ENCODE measurements around the gene EPB41L4A.
"Not testable (repeated sequence)": the region's sequence is repeated elsewhere in the genome, so short reads cannot be mapped to it uniquely, and the experiment has no call there.

EPB41L4A gene

DNA sequence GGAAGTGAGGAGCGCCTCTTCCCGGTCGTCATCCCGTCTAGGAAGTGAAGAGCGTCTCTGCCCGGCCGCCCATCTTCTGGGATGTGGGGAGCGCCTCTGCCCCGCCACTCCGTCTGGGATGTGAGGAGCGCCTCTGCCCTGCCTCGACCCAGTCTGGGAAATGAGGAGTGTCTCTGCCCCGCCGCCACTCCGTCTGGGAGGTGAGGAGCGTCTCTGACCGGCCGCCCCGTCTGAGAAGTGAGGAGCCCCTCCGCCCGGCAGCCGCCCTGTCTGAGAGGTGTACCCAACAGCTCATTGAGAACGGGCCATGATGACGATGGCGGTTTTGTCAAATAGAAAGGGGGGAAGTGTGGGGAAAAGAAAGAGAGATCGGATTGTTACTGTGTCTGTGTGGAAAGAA is 58.3 kb downstream of the EPB41L4A start:
- not testable (repeated sequence) for H3K4me3 ChIP-seq (ENCODE audit: insufficient read depth, low read depth, low read length); H3K27ac ChIP-seq (ENCODE audit: insufficient read depth, low read depth, low read length, poor library complexity, severe bottlenecking); H3K4me1 ChIP-seq (ENCODE audit: control insufficient read depth, insufficient read depth, low read length); H3K36me3 ChIP-seq (ENCODE audit: control insufficient read depth, insufficient read depth, low read length); H3K27me3 ChIP-seq (ENCODE audit: control insufficient read depth, insufficient read depth, low read length, poor library complexity, severe bottlenecking); H3K9me3 ChIP-seq (ENCODE audit: control insufficient read depth, low read length)
- WGBS, 2 experiments, result 82 to 83% methylated on average over 25 of the region's 26 CpGs

GRCh38 chr5:112356178-112356956 is 62.7 kb downstream of the EPB41L4A start:
- Histone ChIP-seq H3K4me3 (ENCODE audit: insufficient read depth, low read depth, low read length) (no peak overlapping the region), H3K27me3 (ENCODE audit: control insufficient read depth, insufficient read depth, low read length, poor library complexity, severe bottlenecking) (no peaks in the 10 kb centered on the region), H3K27ac (ENCODE audit: insufficient read depth, low read depth, low read length, poor library complexity, severe bottlenecking) (no peak overlapping the region), H3K36me3 (ENCODE audit: control insufficient read depth, insufficient read depth, low read length) (no peaks in the 10 kb centered on the region), H3K9me3 (ENCODE audit: control insufficient read depth, low read length) (no peaks in the 10 kb centered on the region), H3K4me1 (ENCODE audit: control insufficient read depth, insufficient read depth, low read length) (no peaks in the 10 kb centered on the region)
- 91 to 96% methylated on average over 2 to 3 of the region's 3 CpGs for WGBS, 2 experiments

GRCh38 chr5:112355058-112355685 is 63.9 kb downstream of the EPB41L4A start:
- 90 to 91% methylated on average over 4 to 5 of the region's 5 CpGs for WGBS, 2 experiments
- Histone ChIP-seq H3K4me3 (ENCODE audit: insufficient read depth, low read depth, low read length) (no peak overlapping the region), H3K4me1 (ENCODE audit: control insufficient read depth, insufficient read depth, low read length) (no peaks in the 10 kb centered on the region), H3K27ac (ENCODE audit: insufficient read depth, low read depth, low read length, poor library complexity, severe bottlenecking) (no peak overlapping the region), H3K36me3 (ENCODE audit: control insufficient read depth, insufficient read depth, low read length) (no peaks in the 10 kb centered on the region), H3K9me3 (ENCODE audit: control insufficient read depth, low read length) (no peaks in the 10 kb centered on the region), H3K27me3 (ENCODE audit: control insufficient read depth, insufficient read depth, low read length, poor library complexity, severe bottlenecking) (no peaks in the 10 kb centered on the region)

DNA sequence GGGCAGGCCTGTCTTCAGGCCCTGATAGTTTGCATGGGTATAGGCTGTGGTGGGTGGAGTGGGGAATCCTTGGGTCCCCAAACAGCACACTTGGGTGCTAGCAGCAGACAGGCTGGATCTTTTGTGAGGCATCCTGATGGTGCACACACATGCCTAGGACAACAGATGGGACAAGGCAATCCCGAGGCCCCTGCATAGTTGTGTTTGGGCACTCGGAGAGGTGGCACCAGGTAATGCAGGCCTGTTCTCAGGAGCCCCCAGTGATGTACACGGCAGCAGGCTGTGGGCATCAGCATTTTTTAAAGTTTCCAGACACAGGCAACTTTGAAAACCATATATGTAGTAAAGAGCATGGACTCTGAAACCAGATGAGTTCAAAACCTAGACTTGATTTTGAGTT is 65.4 kb downstream of the EPB41L4A start:
- 61 to 62% methylated on average over 3 of the region's 3 CpGs for WGBS, 2 experiments
- Histone ChIP-seq H3K9me3 (ENCODE audit: control insufficient read depth, low read length) (no peaks in the 10 kb centered on the region), H3K27me3 (ENCODE audit: control insufficient read depth, insufficient read depth, low read length, poor library complexity, severe bottlenecking) (no peaks in the 10 kb centered on the region), H3K4me1 (ENCODE audit: control insufficient read depth, insufficient read depth, low read length) (peaks cover 7% of the 10 kb centered on the region), H3K36me3 (ENCODE audit: control insufficient read depth, insufficient read depth, low read length) (no peaks in the 10 kb centered on the region), H3K27ac (ENCODE audit: insufficient read depth, low read depth, low read length, poor library complexity, severe bottlenecking) (no peak overlapping the region), H3K4me3 (ENCODE audit: insufficient read depth, low read depth, low read length) (no peak overlapping the region)

GRCh38 chr5:112351225-112351624 is 67.9 kb downstream of the EPB41L4A start:
- Histone ChIP-seq H3K36me3 (ENCODE audit: control insufficient read depth, insufficient read depth, low read length) (no peaks in the 10 kb centered on the region), H3K27me3 (ENCODE audit: control insufficient read depth, insufficient read depth, low read length, poor library complexity, severe bottlenecking) (no peaks in the 10 kb centered on the region), H3K9me3 (ENCODE audit: control insufficient read depth, low read length) (no peaks in the 10 kb centered on the region), H3K27ac (ENCODE audit: insufficient read depth, low read depth, low read length, poor library complexity, severe bottlenecking) (no peak overlapping the region), H3K4me3 (ENCODE audit: insufficient read depth, low read depth, low read length) (no peak overlapping the region), H3K4me1 (ENCODE audit: control insufficient read depth, insufficient read depth, low read length) (peaks cover 18% of the 10 kb centered on the region)
- 93 to 100% methylated on average over 2 to 3 of the region's 3 CpGs for WGBS, 2 experiments

DNA sequence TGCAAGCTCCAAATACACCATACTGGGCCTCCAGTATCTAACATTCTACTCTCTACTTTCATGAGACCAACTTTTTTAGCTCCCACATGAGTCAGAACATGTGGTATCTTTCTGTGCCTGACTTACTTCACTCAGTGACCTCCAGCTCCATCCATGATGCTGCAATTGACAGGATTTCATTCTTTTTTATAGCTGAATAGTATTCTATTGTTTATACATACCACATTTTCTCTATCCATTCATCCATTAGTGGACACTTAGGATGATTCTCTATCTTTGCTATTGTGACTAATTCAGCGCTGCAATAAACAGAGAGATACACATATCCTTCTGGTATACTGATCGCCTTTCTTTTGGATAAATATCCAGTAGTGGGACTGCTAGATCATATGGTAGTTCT is 68.5 kb downstream of the EPB41L4A start:
- Histone ChIP-seq H3K4me3 (ENCODE audit: insufficient read depth, low read depth, low read length) (no peak overlapping the region), H3K27ac (ENCODE audit: insufficient read depth, low read depth, low read length, poor library complexity, severe bottlenecking) (no peak overlapping the region), H3K4me1 (ENCODE audit: control insufficient read depth, insufficient read depth, low read length) (peaks cover 18% of the 10 kb centered on the region), H3K27me3 (ENCODE audit: control insufficient read depth, insufficient read depth, low read length, poor library complexity, severe bottlenecking) (no peaks in the 10 kb centered on the region), H3K36me3 (ENCODE audit: control insufficient read depth, insufficient read depth, low read length) (no peaks in the 10 kb centered on the region), H3K9me3 (ENCODE audit: control insufficient read depth, low read length) (no peaks in the 10 kb centered on the region)
- WGBS, 2 experiments, result 87 to 98% methylated on average over 2 of the region's 2 CpGs

DNA sequence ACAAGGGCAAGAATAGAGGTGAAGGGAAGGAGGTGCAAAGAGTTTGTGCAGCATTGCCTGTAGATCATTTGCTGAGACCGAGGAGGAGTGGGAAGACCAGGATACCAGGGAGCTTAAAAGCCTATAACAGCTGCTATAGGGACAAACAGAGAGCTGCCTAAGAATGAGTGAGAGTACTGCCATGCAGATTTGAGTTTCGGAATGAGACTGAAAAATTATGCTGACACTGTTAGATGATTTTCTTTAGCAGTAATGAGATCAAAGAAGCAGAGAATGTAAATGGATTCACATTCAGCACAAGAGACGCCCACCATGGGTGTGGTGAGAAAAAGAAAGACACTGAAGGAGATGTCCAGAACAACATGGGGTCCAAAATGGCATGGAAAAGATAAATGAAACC is 69.7 kb downstream of the EPB41L4A start:
- Histone ChIP-seq H3K4me1 (ENCODE audit: control insufficient read depth, insufficient read depth, low read length) (peaks cover 18% of the 10 kb centered on the region), H3K9me3 (ENCODE audit: control insufficient read depth, low read length) (no peaks in the 10 kb centered on the region), H3K27me3 (ENCODE audit: control insufficient read depth, insufficient read depth, low read length, poor library complexity, severe bottlenecking) (no peaks in the 10 kb centered on the region), H3K36me3 (ENCODE audit: control insufficient read depth, insufficient read depth, low read length) (no peaks in the 10 kb centered on the region), H3K27ac (ENCODE audit: insufficient read depth, low read depth, low read length, poor library complexity, severe bottlenecking) (no peak overlapping the region), H3K4me3 (ENCODE audit: insufficient read depth, low read depth, low read length) (no peak overlapping the region)
- 90 to 93% methylated on average over 3 of the region's 3 CpGs for WGBS, 2 experiments

- H3K27me3 ChIP-seq (ENCODE audit: control insufficient read depth, insufficient read depth, low read length, poor library complexity, severe bottlenecking), result no peaks in the 10 kb centered on the region
- no peak overlapping the region for H3K27ac ChIP-seq (ENCODE audit: insufficient read depth, low read depth, low read length, poor library complexity, severe bottlenecking)
- H3K9me3 ChIP-seq (ENCODE audit: control insufficient read depth, low read length), result no peaks in the 10 kb centered on the region
- WGBS, 2 experiments, result 94 to 96% methylated on average over 2 of the region's 2 CpGs
- no peaks in the 10 kb centered on the region for H3K36me3 ChIP-seq (ENCODE audit: control insufficient read depth, insufficient read depth, low read length)
- peaks cover 18% of the 10 kb centered on the region for H3K4me1 ChIP-seq (ENCODE audit: control insufficient read depth, insufficient read depth, low read length)
- no peak overlapping the region for H3K4me3 ChIP-seq (ENCODE audit: insufficient read depth, low read depth, low read length)
Observed at GRCh38 chr5:112348915-112349314, 70.2 kb downstream of the EPB41L4A start.

- no peak overlapping the region for H3K4me3 ChIP-seq (ENCODE audit: insufficient read depth, low read depth, low read length)
- 35 to 42% methylated on average over 3 to 4 of the region's 4 CpGs for WGBS, 2 experiments
- H3K36me3 ChIP-seq (ENCODE audit: control insufficient read depth, insufficient read depth, low read length), result no peaks in the 10 kb centered on the region
- no peaks in the 10 kb centered on the region for H3K27me3 ChIP-seq (ENCODE audit: control insufficient read depth, insufficient read depth, low read length, poor library complexity, severe bottlenecking)
- no peaks in the 10 kb centered on the region for H3K9me3 ChIP-seq (ENCODE audit: control insufficient read depth, low read length)
- peaks cover 18% of the 10 kb centered on the region for H3K4me1 ChIP-seq (ENCODE audit: control insufficient read depth, insufficient read depth, low read length)
- no peak overlapping the region for H3K27ac ChIP-seq (ENCODE audit: insufficient read depth, low read depth, low read length, poor library complexity, severe bottlenecking)
Observed at GRCh38 chr5:112348387-112348786, 70.7 kb downstream of the EPB41L4A start.

GRCh38 chr5:112346411-112347044 is 72.5 kb downstream of the EPB41L4A start:
- H3K4me1 ChIP-seq (ENCODE audit: control insufficient read depth, insufficient read depth, low read length), result peaks cover 18% of the 10 kb centered on the region
- no peaks in the 10 kb centered on the region for H3K9me3 ChIP-seq (ENCODE audit: control insufficient read depth, low read length)
- no peak overlapping the region for H3K27ac ChIP-seq (ENCODE audit: insufficient read depth, low read depth, low read length, poor library complexity, severe bottlenecking)
- 60 to 61% methylated on average over 3 of the region's 3 CpGs for WGBS, 2 experiments
- H3K4me3 ChIP-seq (ENCODE audit: insufficient read depth, low read depth, low read length), result no peak overlapping the region
- H3K36me3 ChIP-seq (ENCODE audit: control insufficient read depth, insufficient read depth, low read length), result no peaks in the 10 kb centered on the region
- H3K27me3 ChIP-seq (ENCODE audit: control insufficient read depth, insufficient read depth, low read length, poor library complexity, severe bottlenecking), result no peaks in the 10 kb centered on the region

Data from ectodermal cell (in vitro differentiated cells).